B cell (primary cell): ENCODE results near the gene NKTR. TPM values are rescaled to one million over a fixed set of nuclear protein-coding genes. Genes with fewer than 3 reads are reported as not detected.

Experiments
- ATAC-seq: fragments of 200-7000 bp; cut with Tn5 transposase; one replicate; pipeline ENCODE4 v1.10.0; 2021; ENCODE audit warnings: low read depth, mild to moderate bottlenecking, moderate number of reproducible peaks, moderate library complexity
- CTCF ChIA-PET: fragments of 350-600 bp; sonication (Branson Sonifier 250); formaldehyde crosslinking; loops from one replicate; lab custom pipeline; 2021; ENCODE audit warnings: antibody characterized with exemption, inconsistent platforms; lab: Charles Lee
- POLR2A ChIA-PET: fragments of 350-600 bp; sonication (Branson Sonifier 250); formaldehyde crosslinking; loops from one replicate; lab custom pipeline; 2021; ENCODE audit warnings: antibody characterized with exemption; lab: Charles Lee
- DNase-seq: peaks from one replicate; pipeline ENCODE4 v3.0.0; 2013
- H2AFZ ChIP-seq: 2 replicates; pipeline ENCODE4 v1.6.1; 2012; ENCODE audit warnings: mild to moderate bottlenecking, low read depth, low read length; ENCODE audit not compliant: insufficient read depth, poor library complexity, severe bottlenecking
- H3K27ac ChIP-seq, 2 donors: 1 replicate in 1 of 2; 2 replicates in 1 of 2; pipeline ENCODE4 v1.5.1; 2012 to 2013; ENCODE audit warnings: low read length in 2 of 2, mild to moderate bottlenecking in 2 of 2, moderate library complexity in 1 of 2
- H3K27me3 ChIP-seq, 4 experiments: fragments of 200-600 bp in 1 of 4; sonication (generic) in 1 of 4; replicated peaks in 1 of 4; 1 replicate in 2 of 4; 2 replicates in 2 of 4; pipeline versions ENCODE4 v1.6.1 to v1.7.0; 2013 to 2016; ENCODE audit warnings: low read length in 3 of 4, mild to moderate bottlenecking in 2 of 4, mixed read lengths in 1 of 4, moderate library complexity in 1 of 4; ENCODE audit not compliant: insufficient read depth in 4 of 4, control insufficient read depth in 3 of 4; ENCODE audit errors: control extremely low read depth in 1 of 4
- H3K36me3 ChIP-seq, 2 experiments: replicated peaks in 1 of 2; 1 replicate in 1 of 2; 2 replicates in 1 of 2; pipeline versions ENCODE4 v1.6.1 to v1.7.1; 2013; ENCODE audit warnings: low read length in 1 of 2; ENCODE audit not compliant: insufficient read depth in 2 of 2, control insufficient read depth in 1 of 2; ENCODE audit errors: control extremely low read depth in 1 of 2, extremely low read depth in 1 of 2
- H3K4me1 ChIP-seq, 2 donors: fragments of 200-600 bp in 1 of 2; sonication (generic) in 1 of 2; 1 replicate in 1 of 2; 2 replicates in 1 of 2; pipeline versions ENCODE4 v1.5.1 to v1.6.1; 2013 to 2017; ENCODE audit warnings: low read length in 2 of 2; ENCODE audit not compliant: control insufficient read depth in 2 of 2, insufficient read depth in 2 of 2
- H3K4me2 ChIP-seq: replicated peaks from 2 replicates; pipeline ENCODE3; 2012; ENCODE audit warnings: mild to moderate bottlenecking, low read depth, low read length; ENCODE audit not compliant: poor library complexity, severe bottlenecking
- H3K4me3 ChIP-seq, 5 experiments: fragments of 200-600 bp in 1 of 5; sonication (generic) in 1 of 5; 1 replicate in 3 of 5; 2 replicates in 2 of 5; pipeline versions ENCODE4 v1.5.1 to v1.7.0; 2011 to 2016; ENCODE audit warnings: low read length in 4 of 5, mild to moderate bottlenecking in 4 of 5, low read depth in 2 of 5, control low read depth in 1 of 5, moderate library complexity in 1 of 5; ENCODE audit not compliant: insufficient read depth in 1 of 5; ENCODE audit errors: control extremely low read depth in 1 of 5, extremely low read depth in 1 of 5
- H3K79me2 ChIP-seq: fragments of 200-600 bp; sonication (generic); one replicate; pipeline ENCODE4 v1.6.0; 2016; ENCODE audit warnings: low read length; ENCODE audit not compliant: control insufficient read depth, insufficient read depth
- H3K9ac ChIP-seq: fragments of 200-600 bp; sonication (generic); 2 replicates; pipeline ENCODE4 v1.6.1; 2017; ENCODE audit warnings: mild to moderate bottlenecking, low read length, moderate library complexity
- H3K9me3 ChIP-seq, 3 donors: one replicate each; pipeline versions ENCODE4 v1.6.1 to v1.7.1; 2013; ENCODE audit warnings: low read length in 2 of 3; ENCODE audit not compliant: control insufficient read depth in 2 of 3, insufficient read depth in 1 of 3; ENCODE audit errors: control extremely low read depth in 1 of 3
- H4K20me1 ChIP-seq: 2 replicates; pipeline ENCODE4 v1.6.0; 2012; ENCODE audit warnings: mild to moderate bottlenecking, low read length; ENCODE audit not compliant: insufficient read depth, control insufficient read depth, poor library complexity, severe bottlenecking
- H3K27ac Mint-ChIP-seq: one replicate; pipeline ENCODE4 v1.8.0; 2021; ENCODE audit warnings: mixed read lengths
- H3K27me3 Mint-ChIP-seq: one replicate; pipeline ENCODE4 v1.8.0; 2021; ENCODE audit warnings: mixed read lengths
- H3K4me1 Mint-ChIP-seq: one replicate; pipeline ENCODE4 v1.8.0; 2021; ENCODE audit warnings: mixed read lengths
- H3K4me3 Mint-ChIP-seq: one replicate; pipeline ENCODE4 v1.8.0; 2021; ENCODE audit warnings: mixed read lengths
- H3K9me3 Mint-ChIP-seq: one replicate; pipeline ENCODE4 v1.8.0; 2022; ENCODE audit warnings: mixed read lengths; ENCODE audit not compliant: insufficient read depth
- CTCF ChIP-seq: fragments of 200-600 bp; IDR thresholded peaks from one replicate; pipeline ENCODE4 v1.8.0; 2022; ENCODE audit warnings: antibody characterized with exemption, mild to moderate bottlenecking
- EZH2 ChIP-seq: IDR thresholded peaks from 2 replicates; pipeline ENCODE4 v1.6.1; 2012; ENCODE audit warnings: borderline replicate concordance, low read depth, mild to moderate bottlenecking, moderate library complexity, low read length; ENCODE audit not compliant: insufficient read depth, poor library complexity, severe bottlenecking
- WGBS: methylation state at CpG from one replicate; pipeline ENCODE4 v1.1.5; 2013; ENCODE audit warnings: missing lambda C conversion rate; ENCODE audit not compliant: insufficient coverage; 5-methylcytosine and 5-hydroxymethylcytosine counted together
- intact Hi-C: fragments of 100-400 bp; cut with micrococcal nuclease; formaldehyde crosslinking; loops from one replicate; pipeline ENCODE4 v1.10.0; 2022
- polyA plus RNA-seq: library from polyadenylated mRNA; depleted of rRNA; stranded (reverse); fragments of >200 nt; gene quantifications from 2 replicates; pipeline ENCODE4 v1.2.3, GENCODE V29; 2012
- total RNA-seq, 2 donors: library from RNA; stranded (reverse); fragments of 120-200 nt in 1 of 2; gene quantifications; 1 replicate in 1 of 2; 2 replicates in 1 of 2; pipeline versions ENCODE4 v1.2.3 to v1.2.4, GENCODE V29; 2013 to 2022

NKTR gene
- total and polyA plus RNA-seq, 2 donors (not counting 1 experiment from before 2014, with no cell fraction given), result 58.0 to 227 TPM

GRCh38 chr3:42610976-42611375 is 10.5 kb downstream of the NKTR start:
- no peak for ATAC-seq
- peaks cover 2 to 18% of the 10 kb centered on the region in 2 donors for H3K4me1 ChIP-seq
- peaks cover 100% of the 10 kb centered on the region for H3K79me2 ChIP-seq
- H3K9ac ChIP-seq, result no peak overlapping the region
- no peaks in the 10 kb centered on the region for H3K9me3 ChIP-seq
- DNase-seq, result no peak
- POLR2A ChIA-PET, result interaction anchor here (1.0 kb wide), 1 partner anchor 9 kb away, joined by 3 read pairs; no protein-coding TSS in a partner anchor
- intact Hi-C loops, result loop anchor here (5.0 kb wide), 1 partner anchor 39 kb away; no protein-coding TSS in a partner anchor
- H3K27ac ChIP-seq, result peak overlapping the region in 1 of 2 donors; percentile 21
- Mint-ChIP-seq H3K27me3 (no peaks in the 10 kb centered on the region), H3K4me3 (no peak overlapping the region), H3K9me3 (no peaks in the 10 kb centered on the region), H3K4me1 (peaks cover 42% of the 10 kb centered on the region), H3K27ac (peak overlapping the region; percentile 27)
- no peak overlapping the region for H3K4me3 ChIP-seq
- CTCF ChIA-PET, result interaction anchor here (0.9 to 1.3 kb wide), 2 partner anchors 9 to 13 kb away, joined by 3 to 5 read pairs; no protein-coding TSS in a partner anchor
- no peak overlapping the region for H2AFZ ChIP-seq
- H3K4me2 ChIP-seq, result no peak overlapping the region
- peaks cover 81% of the 10 kb centered on the region for H4K20me1 ChIP-seq
- H3K36me3 ChIP-seq, result peaks cover 7 to 14% of the 10 kb centered on the region in 2 experiments
- no CpG with 5 or more reads among the region's 1 CpG for WGBS
- H3K27me3 ChIP-seq, result no peaks in the 10 kb centered on the region
- TF ChIP-seq CTCF (no peak), EZH2 (no peak)

- DNase-seq (no peak), ATAC-seq (no peak)
- H3K27me3 ChIP-seq, result no peaks in the 10 kb centered on the region
- peaks cover 2 to 18% of the 10 kb centered on the region in 2 donors for H3K4me1 ChIP-seq
- POLR2A ChIA-PET, result no interaction called here
- peaks cover 7 to 14% of the 10 kb centered on the region in 2 experiments for H3K36me3 ChIP-seq
- no peak overlapping the region for H3K4me3 ChIP-seq
- Mint-ChIP-seq H3K27ac (no peak overlapping the region), H3K27me3 (no peaks in the 10 kb centered on the region), H3K4me1 (peaks cover 39% of the 10 kb centered on the region), H3K4me3 (no peak overlapping the region), H3K9me3 (no peaks in the 10 kb centered on the region)
- no peak overlapping the region for H3K27ac ChIP-seq
- peaks cover 99% of the 10 kb centered on the region for H3K79me2 ChIP-seq
- no peak overlapping the region for H2AFZ ChIP-seq
- WGBS, result no CpG with 5 or more reads among the region's 1 CpG
- intact Hi-C loops, result loop anchor here (5.0 kb wide), 1 partner anchor 40 kb away; no protein-coding TSS in a partner anchor
- H3K9me3 ChIP-seq, result no peaks in the 10 kb centered on the region
- H3K9ac ChIP-seq, result no peak overlapping the region
- peak overlapping the region; percentile 4 for H3K4me2 ChIP-seq
- peaks cover 80% of the 10 kb centered on the region for H4K20me1 ChIP-seq
- no peak for TF ChIP-seq CTCF
- TF ChIP-seq EZH2, result no peak
- CTCF ChIA-PET, result interaction anchor here (0.8 to 1.4 kb wide), 3 partner anchors 10 to 30 kb away, joined by 3 to 4 read pairs (median 3); partner anchors contain the start of gene SEC22C
Measured at GRCh38 chr3:42612217-42612616, 11.7 kb downstream of the NKTR start.
